D721Med (cell line): ENCODE data around the gene RTN4R.
"Not testable (repeated sequence)": the region's sequence is repeated elsewhere in the genome, so short reads cannot be mapped to it uniquely, and the experiment has no call there.

ENCODE experiments used
- DNase-seq: peaks from one replicate; pipeline ENCODE4 v3.0.0; 2011; ENCODE audit warnings: low spot score; ENCODE audit not compliant: insufficient read length
- FAIRE-seq: peaks from 2 replicates; lab custom pipeline; 2011; peaks lifted over from hg19 to GRCh38; lab: Jason Lieb, UNC
- CTCF ChIP-seq: IDR thresholded peaks from 2 replicates; pipeline ENCODE4 v1.5.1; 2012; ENCODE audit warnings: mild to moderate bottlenecking, control low read depth; ENCODE audit not compliant: insufficient read depth; ENCODE audit errors: missing control alignments

Gene RTN4R

GRCh38 chr22:20290578-20291248, 22.6 kb upstream of the RTN4R start:
- DNase-seq (no peak), FAIRE-seq (no peak)
- TF ChIP-seq CTCF: no peak

GRCh38 chr22:20290045-20290392, 21.9 kb upstream of the RTN4R start:
- FAIRE-seq (no peak), DNase-seq (no peak)
- no peak for TF ChIP-seq CTCF

- not testable (repeated sequence) for FAIRE-seq, DNase-seq
Measured at GRCh38 chr22:20289182-20290044, 21.3 kb upstream of the RTN4R start.

GRCh38 chr22:20286784-20287423, 18.8 kb upstream of the RTN4R start:
- DNase-seq, FAIRE-seq: not testable (repeated sequence)

- not testable (repeated sequence) for DNase-seq, FAIRE-seq
Measured at GRCh38 chr22:20286312-20286660, 18.2 kb upstream of the RTN4R start.

- DNase-seq: peak; percentile 80
- FAIRE-seq: not testable (repeated sequence)
- TF ChIP-seq CTCF: peak; percentile 64
Measured at GRCh38 chr22:20285473-20286311, 17.6 kb upstream of the RTN4R start.

- no peak for FAIRE-seq
- no peak for TF ChIP-seq CTCF
- no peak for DNase-seq
Measured at GRCh38 chr22:20284471-20285086, 16.5 kb upstream of the RTN4R start.

GRCh38 chr22:20283674-20284066, 15.6 kb upstream of the RTN4R start:
- DNase-seq (no peak), FAIRE-seq (no peak)
- TF ChIP-seq CTCF: no peak
